Breast epithelium (tissue), 3 donors: ENCODE data around the gene NRXN3.

Experiments
- POLR2A ChIP-seq: fragments of 450-650 bp; IDR thresholded peaks from one replicate; pipeline ENCODE4 v1.6.1; 2016; ENCODE audit warnings: antibody characterized with exemption, mild to moderate bottlenecking, moderate library complexity
- POLR2AphosphoS5 ChIP-seq, 3 donors: sonication (generic); formaldehyde crosslinking; IDR thresholded peaks; one replicate each; pipeline ENCODE4 v1.6.1; 2017; ENCODE audit warnings: antibody characterized with exemption in 3 of 3
- TF ChIP-seq, protein P1 (sequence below), 3 donors: fragments of 450-650 bp; IDR thresholded peaks; one replicate each; pipeline ENCODE4 v1.5.1; 2016 to 2017; ENCODE audit warnings: antibody characterized with exemption in 3 of 3, mild to moderate bottlenecking in 3 of 3, moderate library complexity in 3 of 3

DNA sequence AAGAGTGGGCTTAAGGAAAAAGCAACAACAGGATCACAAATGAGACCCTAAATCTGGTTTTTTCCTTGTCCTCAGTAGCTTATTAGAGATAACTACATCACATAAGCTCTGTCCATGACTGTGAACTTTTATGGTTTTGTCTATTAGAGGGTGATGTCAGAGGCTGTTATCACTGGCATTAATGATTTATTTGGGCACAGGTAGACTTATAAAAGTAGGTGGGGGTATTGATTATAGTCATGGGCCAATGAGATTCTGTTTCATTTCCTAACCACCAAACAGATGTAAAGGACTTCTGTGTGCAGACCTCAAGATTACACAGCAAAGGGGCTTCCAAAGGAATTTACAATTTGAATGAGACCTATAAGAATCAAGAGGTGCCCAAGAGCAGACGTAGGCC, 316.4 kb downstream of the NRXN3 start:
- TF ChIP-seq, protein P1, sequence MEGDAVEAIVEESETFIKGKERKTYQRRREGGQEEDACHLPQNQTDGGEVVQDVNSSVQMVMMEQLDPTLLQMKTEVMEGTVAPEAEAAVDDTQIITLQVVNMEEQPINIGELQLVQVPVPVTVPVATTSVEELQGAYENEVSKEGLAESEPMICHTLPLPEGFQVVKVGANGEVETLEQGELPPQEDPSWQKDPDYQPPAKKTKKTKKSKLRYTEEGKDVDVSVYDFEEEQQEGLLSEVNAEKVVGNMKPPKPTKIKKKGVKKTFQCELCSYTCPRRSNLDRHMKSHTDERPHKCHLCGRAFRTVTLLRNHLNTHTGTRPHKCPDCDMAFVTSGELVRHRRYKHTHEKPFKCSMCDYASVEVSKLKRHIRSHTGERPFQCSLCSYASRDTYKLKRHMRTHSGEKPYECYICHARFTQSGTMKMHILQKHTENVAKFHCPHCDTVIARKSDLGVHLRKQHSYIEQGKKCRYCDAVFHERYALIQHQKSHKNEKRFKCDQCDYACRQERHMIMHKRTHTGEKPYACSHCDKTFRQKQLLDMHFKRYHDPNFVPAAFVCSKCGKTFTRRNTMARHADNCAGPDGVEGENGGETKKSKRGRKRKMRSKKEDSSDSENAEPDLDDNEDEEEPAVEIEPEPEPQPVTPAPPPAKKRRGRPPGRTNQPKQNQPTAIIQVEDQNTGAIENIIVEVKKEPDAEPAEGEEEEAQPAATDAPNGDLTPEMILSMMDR (IDR thresholded peaks at IDR 0.05): no peak
- TF ChIP-seq POLR2A (no peak), POLR2AphosphoS5 (IDR thresholded peaks at IDR 0.05) (no peak)
